PC-3 (cell line): ENCODE data around the gene RIMBP2. TPM values are rescaled to one million over a fixed set of nuclear protein-coding genes. Genes with fewer than 3 reads are reported as not detected.

Experiments used
- ATAC-seq: fragments of 200-7000 bp; cut with Tn5 transposase; 2 replicates; pipeline ENCODE4 v1.9.1; 2020; ENCODE audit warnings: mild to moderate bottlenecking, moderate library complexity
- BruUV-seq: library from RNA; stranded (reverse); fragments of 400-500 nt; replicated peaks from 2 replicates; lab custom pipeline; 2021; lab: Mats Ljungman, UMichigan
- CTCF ChIA-PET: fragments of 300-600 bp; sonication (Branson Sonifier 250); formaldehyde crosslinking; loops from one replicate; lab custom pipeline; 2022; ENCODE audit warnings: antibody characterized with exemption; lab: Charles Lee
- POLR2A ChIA-PET: fragments of 300-600 bp; sonication (Branson Sonifier 250); formaldehyde crosslinking; loops from one replicate; lab custom pipeline; 2022; ENCODE audit warnings: antibody characterized with exemption; ENCODE audit not compliant: unreplicated experiment; lab: Charles Lee
- DNase-seq: peaks from one replicate; pipeline ENCODE4 v3.0.0-alpha.2; 2015
- H2AFZ ChIP-seq: fragments of 300-600 bp; sonication (generic); 2 replicates; pipeline ENCODE4 v1.6.0; 2016; ENCODE audit warnings: antibody characterized with exemption, low read length
- H3F3A ChIP-seq: fragments of 300-600 bp; sonication (generic); one replicate; pipeline ENCODE4 v1.6.0; 2017; ENCODE audit warnings: antibody characterized with exemption, low read length, control low read depth, mild to moderate bottlenecking; ENCODE audit not compliant: unreplicated experiment
- H3K27ac ChIP-seq: fragments of 300-600 bp; sonication (generic); 2 replicates; pipeline ENCODE4 v1.5.1; 2016; ENCODE audit warnings: mild to moderate bottlenecking, low read length
- H3K27me3 ChIP-seq: fragments of 300-600 bp; sonication (generic); 2 replicates; pipeline ENCODE4 v1.6.1; 2016; ENCODE audit warnings: low read length, mixed read lengths
- H3K36me3 ChIP-seq: fragments of 300-600 bp; sonication (generic); 2 replicates; pipeline ENCODE4 v1.6.1; 2016; ENCODE audit warnings: low read depth, mixed run types, low read length, mixed read lengths
- H3K4me1 ChIP-seq: fragments of 300-600 bp; sonication (generic); 2 replicates; pipeline ENCODE4 v1.5.1; 2016; ENCODE audit warnings: low read length; ENCODE audit not compliant: insufficient read depth
- H3K4me2 ChIP-seq: fragments of 300-600 bp; sonication (generic); 2 replicates; pipeline ENCODE4 v1.6.0; 2016; ENCODE audit warnings: low read length
- H3K4me3 ChIP-seq: fragments of 300-600 bp; sonication (generic); 2 replicates; pipeline ENCODE4 v1.5.1; 2016; ENCODE audit warnings: mild to moderate bottlenecking, low read length, mixed read lengths
- H3K79me2 ChIP-seq: fragments of 300-600 bp; sonication (generic); 2 replicates; pipeline ENCODE4 v1.6.1; 2017; ENCODE audit warnings: low read length, mixed read lengths
- H3K9ac ChIP-seq: fragments of 300-600 bp; sonication (generic); 2 replicates; pipeline ENCODE4 v1.6.0; 2016; ENCODE audit warnings: mild to moderate bottlenecking, low read length
- H3K9me2 ChIP-seq: fragments of 300-600 bp; sonication (generic); replicated peaks from 2 replicates; pipeline ENCODE4 v1.6.1; 2016; ENCODE audit warnings: mixed run types, low read length, mixed read lengths
- H3K9me3 ChIP-seq: fragments of 300-600 bp; sonication (generic); 2 replicates; pipeline ENCODE4 v1.6.1; 2016; ENCODE audit warnings: low read length, mixed read lengths
- H4K20me1 ChIP-seq: fragments of 300-600 bp; sonication (generic); 2 replicates; pipeline ENCODE4 v1.6.1; 2016; ENCODE audit warnings: low read length, mixed read lengths
- EZH2 ChIP-seq: fragments of 300-600 bp; sonication (generic); IDR thresholded peaks from one replicate; pipeline ENCODE4 v1.6.1; 2017; ENCODE audit warnings: antibody characterized with exemption, mild to moderate bottlenecking, low read length; ENCODE audit not compliant: unreplicated experiment
- EZH2phosphoT487 ChIP-seq: fragments of 300-600 bp; sonication (generic); IDR thresholded peaks from 2 replicates; pipeline ENCODE4 v1.6.1; 2018; ENCODE audit warnings: mild to moderate bottlenecking, antibody characterized with exemption, low read length, borderline replicate concordance
- intact Hi-C: fragments of 100-400 bp; cut with micrococcal nuclease; formaldehyde crosslinking; loops from 2 replicates; pipeline ENCODE4 v1.9.0; 2023
- total RNA-seq: library from RNA; depleted of rRNA; stranded (reverse); fragments of >200 nt; gene quantifications from 2 replicates; pipeline ENCODE4 v1.2.3, GENCODE V29; 2014
- TF ChIP-seq, protein P1 (sequence below): fragments of 300-600 bp; sonication (generic); conservative IDR thresholded peaks from 2 replicates; pipeline ENCODE4 v1.5.1; 2017; ENCODE audit warnings: antibody characterized with exemption, low read depth, mild to moderate bottlenecking, low read length

RIMBP2 gene
- total RNA-seq, 1 experiment from 2014 or later, result not detected

DNA sequence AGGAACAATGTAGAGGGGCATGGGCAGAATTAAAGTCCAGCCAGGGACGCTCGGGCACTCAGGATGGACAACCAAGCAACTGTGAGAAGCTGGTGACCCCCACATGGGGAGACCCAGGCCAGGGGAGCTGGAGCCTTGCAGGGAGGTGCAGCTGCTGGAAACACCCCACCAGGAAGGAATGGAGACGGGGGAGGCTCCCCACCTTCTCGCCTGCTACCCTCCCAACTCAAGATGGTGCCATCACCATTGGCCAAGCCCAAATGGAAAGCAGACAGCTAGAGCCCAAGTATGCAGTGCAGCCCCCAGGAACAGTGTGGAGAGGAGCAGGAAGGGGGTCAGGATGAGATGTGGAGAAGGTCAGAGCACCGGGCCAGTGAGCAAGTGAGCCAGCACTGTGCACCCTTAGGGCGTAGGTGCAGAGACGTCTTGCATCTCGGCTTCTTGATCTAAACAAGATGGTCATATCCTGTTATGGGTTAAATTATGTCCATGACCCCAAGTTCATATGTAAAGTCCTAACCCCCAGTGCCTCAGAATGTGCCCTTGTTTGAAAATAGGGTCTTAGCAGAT is 159.5 kb downstream of the RIMBP2 start:
- no peak overlapping the region for H3K4me3 ChIP-seq
- no peaks in the 10 kb centered on the region for H3K9me2 ChIP-seq
- no peaks in the 10 kb centered on the region for H3K4me1 ChIP-seq
- no peak overlapping the region for H2AFZ ChIP-seq
- H3F3A ChIP-seq, result no peaks in the 10 kb centered on the region
- TF ChIP-seq EZH2, result no peak
- TF ChIP-seq, protein P1, sequence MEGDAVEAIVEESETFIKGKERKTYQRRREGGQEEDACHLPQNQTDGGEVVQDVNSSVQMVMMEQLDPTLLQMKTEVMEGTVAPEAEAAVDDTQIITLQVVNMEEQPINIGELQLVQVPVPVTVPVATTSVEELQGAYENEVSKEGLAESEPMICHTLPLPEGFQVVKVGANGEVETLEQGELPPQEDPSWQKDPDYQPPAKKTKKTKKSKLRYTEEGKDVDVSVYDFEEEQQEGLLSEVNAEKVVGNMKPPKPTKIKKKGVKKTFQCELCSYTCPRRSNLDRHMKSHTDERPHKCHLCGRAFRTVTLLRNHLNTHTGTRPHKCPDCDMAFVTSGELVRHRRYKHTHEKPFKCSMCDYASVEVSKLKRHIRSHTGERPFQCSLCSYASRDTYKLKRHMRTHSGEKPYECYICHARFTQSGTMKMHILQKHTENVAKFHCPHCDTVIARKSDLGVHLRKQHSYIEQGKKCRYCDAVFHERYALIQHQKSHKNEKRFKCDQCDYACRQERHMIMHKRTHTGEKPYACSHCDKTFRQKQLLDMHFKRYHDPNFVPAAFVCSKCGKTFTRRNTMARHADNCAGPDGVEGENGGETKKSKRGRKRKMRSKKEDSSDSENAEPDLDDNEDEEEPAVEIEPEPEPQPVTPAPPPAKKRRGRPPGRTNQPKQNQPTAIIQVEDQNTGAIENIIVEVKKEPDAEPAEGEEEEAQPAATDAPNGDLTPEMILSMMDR, result no peak
- no peak for TF ChIP-seq EZH2phosphoT487
- no peaks in the 10 kb centered on the region for H3K27me3 ChIP-seq
- intact Hi-C loops, result no loop called here
- no peak overlapping the region for H3K27ac ChIP-seq
- ChIA-PET POLR2A (no interaction called here), CTCF (no interaction called here)
- H3K79me2 ChIP-seq, result no peaks in the 10 kb centered on the region
- H3K4me2 ChIP-seq, result no peak overlapping the region
- H3K9ac ChIP-seq, result no peak overlapping the region
- DNase-seq, result no peak
- H3K9me3 ChIP-seq, result no peaks in the 10 kb centered on the region
- H3K36me3 ChIP-seq, result no peaks in the 10 kb centered on the region
- BruUV-seq, result no TSS peak
- ATAC-seq, result no peak
- H4K20me1 ChIP-seq, result no peaks in the 10 kb centered on the region

DNA sequence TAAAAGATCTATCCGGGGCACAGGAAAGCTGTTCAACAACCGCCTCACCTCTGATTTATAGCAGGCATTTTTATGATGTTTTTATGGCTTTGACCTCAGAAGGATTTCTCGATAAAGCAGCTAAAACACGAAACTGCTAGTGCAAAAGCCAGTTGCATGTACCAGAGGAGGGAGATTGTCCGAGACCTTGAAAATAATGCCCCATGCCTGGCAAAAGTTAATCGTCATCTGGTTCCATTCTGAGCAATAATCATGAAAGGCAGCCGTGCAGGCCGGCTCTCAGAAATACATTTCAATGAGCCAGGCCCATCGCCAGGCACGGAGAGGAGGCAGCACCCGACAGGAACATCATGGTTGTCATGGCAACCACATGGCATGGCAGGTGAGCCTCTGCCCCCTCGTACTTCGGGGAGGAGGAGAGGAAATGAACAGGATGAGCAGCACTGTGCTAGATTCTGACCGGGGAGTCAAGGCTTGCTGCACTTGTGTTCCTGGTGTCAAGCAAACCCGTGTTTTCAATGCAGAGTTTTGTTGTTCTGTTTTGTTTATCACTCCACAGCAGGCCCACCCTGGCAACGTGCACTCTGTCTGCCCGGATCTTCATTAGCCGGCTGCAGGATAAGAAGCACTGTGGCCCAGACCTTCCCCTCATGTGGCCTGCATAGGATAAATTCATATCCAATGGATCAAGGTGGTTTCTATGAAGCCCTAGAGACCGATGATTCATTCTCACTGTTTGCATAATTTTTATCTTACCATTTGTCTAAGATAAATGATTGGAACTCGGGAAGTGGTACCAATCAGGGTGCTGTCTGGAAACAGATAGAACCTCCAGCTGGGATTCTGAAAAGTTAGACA is 160.2 kb downstream of the RIMBP2 start:
- POLR2A ChIA-PET, result no interaction called here
- H3K4me1 ChIP-seq, result no peaks in the 10 kb centered on the region
- H3K79me2 ChIP-seq, result no peaks in the 10 kb centered on the region
- no peak overlapping the region for H3K27ac ChIP-seq
- no peaks in the 10 kb centered on the region for H3F3A ChIP-seq
- H3K36me3 ChIP-seq, result no peaks in the 10 kb centered on the region
- BruUV-seq, result no TSS peak
- intact Hi-C loops, result no loop called here
- H3K9me2 ChIP-seq, result no peaks in the 10 kb centered on the region
- no peak for DNase-seq
- no peaks in the 10 kb centered on the region for H4K20me1 ChIP-seq
- H3K9ac ChIP-seq, result no peak overlapping the region
- no peaks in the 10 kb centered on the region for H3K27me3 ChIP-seq
- H2AFZ ChIP-seq, result no peak overlapping the region
- H3K9me3 ChIP-seq, result no peaks in the 10 kb centered on the region
- no peak overlapping the region for H3K4me3 ChIP-seq
- CTCF ChIA-PET, result no interaction called here
- H3K4me2 ChIP-seq, result no peak overlapping the region
- TF ChIP-seq EZH2phosphoT487, result no peak
- TF ChIP-seq, protein P1, result no peak
- TF ChIP-seq EZH2, result no peak
- ATAC-seq, result no peak

DNA sequence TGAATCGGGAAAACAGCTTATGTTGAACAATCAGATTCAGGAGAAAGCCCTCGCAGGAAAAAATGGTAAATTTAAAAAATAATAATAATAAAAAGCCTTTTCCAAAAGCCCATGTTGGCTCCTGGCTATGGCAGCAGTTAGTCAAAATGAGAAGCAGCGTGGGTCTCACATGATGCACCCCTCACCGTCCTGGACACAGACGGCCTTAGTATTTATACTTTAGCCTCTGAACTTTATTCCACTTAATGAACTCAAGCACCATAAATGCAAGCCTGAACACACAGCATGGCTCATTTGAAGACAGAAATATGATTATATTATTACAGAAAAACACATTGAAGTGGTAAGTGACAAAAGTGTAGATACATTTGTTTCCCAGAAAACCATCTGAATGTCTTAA is 160.9 kb downstream of the RIMBP2 start:
- DNase-seq, result no peak
- Histone ChIP-seq H3K36me3 (no peaks in the 10 kb centered on the region), H3K4me1 (no peaks in the 10 kb centered on the region), H3K27me3 (no peaks in the 10 kb centered on the region), H3K9ac (no peak overlapping the region), H3K9me2 (no peaks in the 10 kb centered on the region), H4K20me1 (no peaks in the 10 kb centered on the region), H3K4me3 (no peak overlapping the region), H3K79me2 (no peaks in the 10 kb centered on the region), H3K9me3 (no peaks in the 10 kb centered on the region), H3F3A (no peaks in the 10 kb centered on the region), H2AFZ (no peak overlapping the region), H3K4me2 (no peak overlapping the region), H3K27ac (no peak overlapping the region)
- CTCF ChIA-PET, result no interaction called here
- TF ChIP-seq, protein P1, result no peak
- no peak for TF ChIP-seq EZH2phosphoT487
- no peak for TF ChIP-seq EZH2
- BruUV-seq, result no TSS peak
- no peak for ATAC-seq
- intact Hi-C loops, result no loop called here
- POLR2A ChIA-PET, result no interaction called here
